Chondrocyte (in vitro differentiated cells): ENCODE measurements around the gene DUOXA1. TPM values are rescaled to one million over a fixed set of nuclear protein-coding genes. Genes with fewer than 3 reads are reported as not detected.

ENCODE experiments used
- DNase-seq: peaks from one replicate; pipeline ENCODE4 v3.0.0; 2021; ENCODE audit warnings: mixed read lengths, low spot score
- H3K27ac Mint-ChIP-seq: one replicate; pipeline ENCODE4 v1.8.0; 2021; ENCODE audit warnings: mild to moderate bottlenecking, moderate library complexity, mixed read lengths; ENCODE audit not compliant: unreplicated experiment
- H3K27me3 Mint-ChIP-seq: 2 replicates; pipeline ENCODE4 v1.8.0; 2021; ENCODE audit warnings: low read depth, mixed read lengths
- H3K36me3 Mint-ChIP-seq: 2 replicates; pipeline ENCODE4 v1.8.0; 2021; ENCODE audit warnings: low read depth, mixed read lengths
- H3K4me1 Mint-ChIP-seq: 2 replicates; pipeline ENCODE4 v1.8.0; 2021; ENCODE audit warnings: low read depth, mild to moderate bottlenecking, mixed read lengths
- H3K4me3 Mint-ChIP-seq: one replicate; pipeline ENCODE4 v1.8.0; 2021; ENCODE audit warnings: mild to moderate bottlenecking, moderate library complexity, mixed read lengths; ENCODE audit not compliant: unreplicated experiment
- H3K9me3 Mint-ChIP-seq: 2 replicates; pipeline ENCODE4 v1.8.0; 2021; ENCODE audit warnings: low read depth, mixed read lengths
- total RNA-seq: library from RNA; stranded (reverse); gene quantifications from 3 replicates; pipeline ENCODE4 v1.2.1, GENCODE V29; 2021
- TF ChIP-seq, protein P1 (sequence below): fragments of 200-600 bp; sonication (generic); IDR thresholded peaks from 2 replicates; pipeline ENCODE4 v1.5.0; 2021; ENCODE audit warnings: antibody characterized with exemption, mild to moderate bottlenecking, moderate library complexity

DUOXA1 gene
- total RNA-seq, 1 donor from 2014 or later = 0.47 TPM

DNA sequence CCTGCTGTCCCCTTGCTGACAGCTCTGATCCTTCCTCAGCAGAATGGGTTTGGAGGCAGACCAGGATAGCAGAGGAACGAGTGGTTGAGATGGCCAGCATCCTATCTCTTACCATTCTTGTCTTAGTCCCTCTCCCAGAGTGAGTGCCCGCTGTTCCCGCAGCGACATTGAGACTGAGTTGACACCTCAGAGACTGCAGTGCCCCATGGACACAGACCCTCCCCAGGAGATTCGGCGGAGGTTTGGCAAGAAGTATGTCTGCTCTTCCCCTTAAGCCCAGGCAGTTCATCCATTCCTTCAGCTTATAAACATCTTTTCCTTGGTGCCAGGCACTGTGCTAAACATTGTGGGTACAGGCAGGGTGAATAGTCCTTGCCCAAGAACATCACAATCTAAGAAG is 21.3 kb upstream of the DUOXA1 start:
- no peak overlapping the region for H3K4me3 Mint-ChIP-seq
- no peaks in the 10 kb centered on the region for H3K27me3 Mint-ChIP-seq
- no peaks in the 10 kb centered on the region for H3K9me3 Mint-ChIP-seq
- TF ChIP-seq, protein P1, sequence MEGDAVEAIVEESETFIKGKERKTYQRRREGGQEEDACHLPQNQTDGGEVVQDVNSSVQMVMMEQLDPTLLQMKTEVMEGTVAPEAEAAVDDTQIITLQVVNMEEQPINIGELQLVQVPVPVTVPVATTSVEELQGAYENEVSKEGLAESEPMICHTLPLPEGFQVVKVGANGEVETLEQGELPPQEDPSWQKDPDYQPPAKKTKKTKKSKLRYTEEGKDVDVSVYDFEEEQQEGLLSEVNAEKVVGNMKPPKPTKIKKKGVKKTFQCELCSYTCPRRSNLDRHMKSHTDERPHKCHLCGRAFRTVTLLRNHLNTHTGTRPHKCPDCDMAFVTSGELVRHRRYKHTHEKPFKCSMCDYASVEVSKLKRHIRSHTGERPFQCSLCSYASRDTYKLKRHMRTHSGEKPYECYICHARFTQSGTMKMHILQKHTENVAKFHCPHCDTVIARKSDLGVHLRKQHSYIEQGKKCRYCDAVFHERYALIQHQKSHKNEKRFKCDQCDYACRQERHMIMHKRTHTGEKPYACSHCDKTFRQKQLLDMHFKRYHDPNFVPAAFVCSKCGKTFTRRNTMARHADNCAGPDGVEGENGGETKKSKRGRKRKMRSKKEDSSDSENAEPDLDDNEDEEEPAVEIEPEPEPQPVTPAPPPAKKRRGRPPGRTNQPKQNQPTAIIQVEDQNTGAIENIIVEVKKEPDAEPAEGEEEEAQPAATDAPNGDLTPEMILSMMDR = no peak
- no peak overlapping the region for H3K27ac Mint-ChIP-seq
- H3K4me1 Mint-ChIP-seq = no peaks in the 10 kb centered on the region
- peaks cover 9% of the 10 kb centered on the region for H3K36me3 Mint-ChIP-seq
- no peak for DNase-seq

DNA sequence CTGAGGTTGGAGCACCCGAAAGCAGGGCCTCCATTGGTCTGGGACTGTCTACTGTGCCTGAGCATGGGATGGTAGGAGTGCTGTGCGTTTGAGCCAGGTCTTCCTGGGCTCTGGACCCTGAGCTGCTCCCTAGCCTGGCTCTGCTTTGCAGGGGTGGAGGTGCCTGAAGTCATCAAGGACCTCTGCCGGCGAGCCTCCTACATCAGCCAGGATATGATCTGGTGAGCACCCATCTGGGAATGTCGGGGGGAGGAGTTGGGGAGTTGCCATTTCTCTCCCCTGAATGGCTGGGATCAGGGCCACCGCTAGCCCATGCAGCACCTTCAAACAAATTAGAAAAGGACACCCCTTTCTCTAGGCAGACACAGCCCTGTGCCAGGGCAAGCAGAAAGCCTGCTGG is 20.8 kb upstream of the DUOXA1 start:
- Mint-ChIP-seq H3K27me3 (peaks cover under 1% of the 10 kb centered on the region), H3K9me3 (no peaks in the 10 kb centered on the region), H3K4me1 (no peaks in the 10 kb centered on the region), H3K4me3 (no peak overlapping the region), H3K36me3 (peaks cover 9% of the 10 kb centered on the region), H3K27ac (no peak overlapping the region)
- TF ChIP-seq, protein P1 = no peak
- no peak for DNase-seq

DNA sequence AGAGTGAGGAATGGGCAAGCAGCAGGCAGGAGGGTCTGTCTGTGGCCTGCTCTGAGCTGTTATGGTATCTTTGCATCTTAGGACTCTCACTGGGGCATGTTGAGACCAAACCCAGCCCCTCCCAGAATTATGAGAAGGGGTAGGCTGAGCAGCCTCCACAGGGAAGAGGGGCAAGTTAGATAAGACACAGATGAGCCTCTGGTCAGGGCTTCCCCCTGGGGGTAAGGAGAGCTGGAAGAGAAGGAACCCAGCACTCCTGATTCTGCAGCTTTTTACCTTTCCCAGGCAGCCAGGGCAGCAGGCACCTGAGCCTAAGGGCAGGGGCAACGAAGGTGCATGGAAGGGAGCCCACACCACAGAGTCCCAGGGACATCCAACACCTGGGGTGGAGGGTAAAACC is 19.4 kb upstream of the DUOXA1 start:
- H3K27me3 Mint-ChIP-seq = peaks cover 4% of the 10 kb centered on the region
- H3K4me3 Mint-ChIP-seq = no peak overlapping the region
- H3K4me1 Mint-ChIP-seq = no peaks in the 10 kb centered on the region
- TF ChIP-seq, protein P1 = no peak
- no peak overlapping the region for H3K27ac Mint-ChIP-seq
- H3K36me3 Mint-ChIP-seq = peaks cover 9% of the 10 kb centered on the region
- H3K9me3 Mint-ChIP-seq = no peaks in the 10 kb centered on the region
- no peak for DNase-seq

DNA sequence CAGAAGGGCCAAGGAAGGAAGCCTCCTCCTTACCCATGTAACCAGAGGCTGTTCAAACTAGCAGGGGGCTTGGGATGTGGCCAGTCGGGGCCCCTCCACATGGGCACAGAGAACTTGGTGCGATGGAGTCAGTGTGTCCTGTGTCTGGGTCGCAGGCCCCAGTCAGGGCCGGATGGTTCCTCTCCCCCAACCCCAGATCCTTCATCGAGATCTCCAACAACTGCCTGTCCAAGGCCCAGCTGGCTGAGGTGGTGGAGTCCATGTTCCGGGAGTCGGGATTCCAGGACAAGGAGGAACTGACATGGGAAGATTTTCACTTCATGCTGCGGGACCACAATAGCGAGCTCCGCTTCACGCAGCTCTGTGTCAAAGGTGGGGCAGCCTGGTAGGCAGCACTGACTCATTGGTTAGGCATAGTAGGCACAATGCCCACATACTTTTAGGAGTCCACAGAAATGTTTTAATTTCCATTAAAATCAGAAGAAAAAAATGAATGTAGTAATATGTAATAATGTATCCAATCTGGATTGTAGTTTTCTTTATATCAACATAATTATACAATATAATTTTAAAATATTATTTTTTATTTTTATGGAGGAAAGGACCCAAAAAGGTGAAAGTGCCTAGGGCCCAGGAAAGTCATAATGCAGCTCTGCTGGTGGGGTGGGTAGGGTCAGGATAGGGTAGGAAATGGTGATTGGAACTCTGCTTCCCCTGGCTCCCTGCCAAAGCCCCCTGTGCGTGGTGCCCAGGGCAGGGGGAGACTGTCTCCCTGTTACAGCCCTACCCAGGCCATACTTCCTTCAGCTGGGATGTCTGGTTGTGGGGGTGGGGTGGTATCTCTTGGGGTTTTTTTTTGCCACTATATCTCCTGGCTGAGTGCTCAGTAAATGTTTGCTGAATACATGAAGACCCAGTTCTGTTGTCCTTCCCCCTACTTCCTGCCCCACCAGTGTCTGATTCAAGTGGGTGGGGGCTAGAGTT is 18.7 kb upstream of the DUOXA1 start:
- no peak overlapping the region for H3K4me3 Mint-ChIP-seq
- TF ChIP-seq, protein P1 = no peak

DNA sequence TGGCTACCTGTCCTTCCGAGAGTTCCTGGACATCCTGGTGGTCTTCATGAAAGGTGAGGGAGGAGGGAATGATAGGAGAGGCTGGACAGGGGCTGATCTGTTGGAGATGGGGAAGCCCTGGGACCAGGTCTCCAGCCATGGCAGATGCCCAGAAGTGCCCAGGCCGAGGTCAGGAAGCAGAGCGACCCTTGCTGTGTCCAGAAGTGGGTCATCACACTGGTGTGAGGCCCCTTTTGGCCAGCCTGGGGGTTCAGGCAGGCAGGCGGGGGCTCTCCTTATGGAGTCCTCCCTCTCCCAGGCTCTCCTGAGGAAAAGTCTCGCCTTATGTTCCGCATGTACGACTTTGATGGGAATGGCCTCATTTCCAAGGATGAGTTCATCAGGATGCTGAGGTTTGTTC is 17.9 kb upstream of the DUOXA1 start:
- peaks cover 6% of the 10 kb centered on the region for H3K27me3 Mint-ChIP-seq
- DNase-seq = no peak

More for the DNA sequence above, 18.7 kb upstream of the DUOXA1 start:
- Mint-ChIP-seq H3K27me3 (peaks cover 6% of the 10 kb centered on the region), H3K4me1 (no peaks in the 10 kb centered on the region), H3K9me3 (no peaks in the 10 kb centered on the region), H3K36me3 (peaks cover 9% of the 10 kb centered on the region), H3K27ac (no peak overlapping the region)
- no peak for DNase-seq

More for the DNA sequence above, 17.9 kb upstream of the DUOXA1 start:
- Mint-ChIP-seq H3K4me3 (no peak overlapping the region), H3K4me1 (no peaks in the 10 kb centered on the region), H3K27ac (no peak overlapping the region), H3K36me3 (peaks cover 6% of the 10 kb centered on the region), H3K9me3 (no peaks in the 10 kb centered on the region)
- TF ChIP-seq, protein P1 = no peak
